NCI-H345 (cell line): Measurements from ENCODE around the gene TMEM147.

Experiments used
- DNase-seq: peaks from one replicate; lab custom pipeline; 2025; lab: John Stamatoyannopoulos, UW

TMEM147 gene

GRCh38 chr19:35549174-35549788 is 3.9 kb downstream of the TMEM147 start:
- peak; percentile 88 for DNase-seq

GRCh38 chr19:35549879-35550523 is 4.6 kb downstream of the TMEM147 start:
- DNase-seq = no peak

GRCh38 chr19:35551091-35551810 is 5.8 kb downstream of the TMEM147 start:
- DNase-seq = no peak

GRCh38 chr19:35552534-35553384 is 7.3 kb downstream of the TMEM147 start:
- DNase-seq = no peak

GRCh38 chr19:35553385-35554000 is 8.1 kb downstream of the TMEM147 start:
- no peak for DNase-seq

- no peak for DNase-seq
Measured at GRCh38 chr19:35554076-35554475, 8.7 kb downstream of the TMEM147 start.

- peak; percentile 48 for DNase-seq
Measured at GRCh38 chr19:35555301-35556005, 10.0 kb downstream of the TMEM147 start.

GRCh38 chr19:35556025-35556590 is 10.7 kb downstream of the TMEM147 start:
- DNase-seq = no peak

- no peak for DNase-seq
Measured at GRCh38 chr19:35556846-35557538, 11.6 kb downstream of the TMEM147 start.

- peak; percentile 98 for DNase-seq
Measured at GRCh38 chr19:35557539-35558399, 12.3 kb downstream of the TMEM147 start.

GRCh38 chr19:35558400-35559280 is 13.2 kb downstream of the TMEM147 start:
- DNase-seq = peak; percentile 46

GRCh38 chr19:35559281-35559659 is 13.8 kb downstream of the TMEM147 start:
- peak; percentile 62 for DNase-seq

GRCh38 chr19:35559781-35560180 is 14.4 kb downstream of the TMEM147 start:
- DNase-seq = no peak

GRCh38 chr19:35560271-35560670 is 14.8 kb downstream of the TMEM147 start:
- DNase-seq = no peak

- DNase-seq = no peak
Measured at GRCh38 chr19:35560677-35561076, 15.3 kb downstream of the TMEM147 start.

- DNase-seq = no peak
Measured at GRCh38 chr19:35561436-35561835, 16.0 kb downstream of the TMEM147 start.

GRCh38 chr19:35562336-35562735 is 16.9 kb downstream of the TMEM147 start:
- DNase-seq = no peak

- no peak for DNase-seq
Measured at GRCh38 chr19:35562776-35563175, 17.4 kb downstream of the TMEM147 start.
